ENCODE measurements around the gene LARP4B. TPM values are rescaled to one million over a fixed set of nuclear protein-coding genes. Genes with fewer than 3 reads are reported as not detected.

The LARP4B gene
- total and polyA plus RNA-seq, 2 donors (not counting 3 experiments of a cell fraction or from before 2014, with no cell fraction given): 27.4 to 101 TPM

- H3K4me3 ChIP-seq (replicated peaks in 1 of 3; ENCODE audit: insufficient read depth in 1 of 3, low read depth in 1 of 3, low read length in 3 of 3): no peak overlapping the region
- ChIA-PET CTCF (no interaction called here), POLR2A (no interaction called here)
- H4K20me1 ChIP-seq (replicated peaks; ENCODE audit: control insufficient read depth, extremely low read depth, insufficient read depth, low read length): no peaks in the 10 kb centered on the region
- no peak for TF ChIP-seq FOS (IDR thresholded peaks at IDR 0.05; ENCODE audit: borderline replicate concordance, insufficient read depth, low read length)
- no peak for TF ChIP-seq CTCF (IDR thresholded peaks at IDR 0.05; ENCODE audit: extremely low read depth in 1 of 2, insufficient read depth in 1 of 2, low read depth in 1 of 2, low read length in 2 of 2)
- TF ChIP-seq GATA2 (IDR thresholded peaks at IDR 0.05; ENCODE audit: insufficient read depth, insufficient read length, low read depth, low read length): no peak
- no peak overlapping the region for H3K4me2 ChIP-seq (ENCODE audit: insufficient read depth, low read length)
- no peaks in the 10 kb centered on the region for H3K27me3 ChIP-seq (ENCODE audit: control insufficient read depth in 2 of 2, insufficient read depth in 2 of 2, low read length in 2 of 2)
- FAIRE-seq (no peak), DNase-seq (ENCODE audit: low read depth, low spot score) (no peak)
- H3K4me1 ChIP-seq (ENCODE audit: control insufficient read depth, extremely low read depth, insufficient read depth, low read length): no peaks in the 10 kb centered on the region
- intact Hi-C loops (cut with micrococcal nuclease) (no loop called here), dilution Hi-C loops (cut with MboI; ENCODE audit: extremely low pct_ligation_motif_present, low sequenced_read_pairs) (no loop called here)
- BruUV-seq (replicated peaks): no TSS peak
- no peaks in the 10 kb centered on the region for H3K36me3 ChIP-seq (ENCODE audit: control insufficient read depth in 2 of 2, extremely low read depth in 1 of 2, insufficient read depth in 2 of 2, low read length in 2 of 2)
- H3K79me2 ChIP-seq (ENCODE audit: control insufficient read depth, insufficient read depth, low read length): no peaks in the 10 kb centered on the region
- no peaks in the 10 kb centered on the region for H3K9me3 ChIP-seq (replicated peaks; ENCODE audit: control insufficient read depth, insufficient read depth, low read length)
- no peak overlapping the region for H3K9ac ChIP-seq (replicated peaks; ENCODE audit: extremely low read depth, insufficient read depth, low read length)
- no peaks in the 10 kb centered on the region for H3K9me1 ChIP-seq (replicated peaks; ENCODE audit: control insufficient read depth, extremely low read depth, insufficient read depth, low read length)
- no peak overlapping the region for H3K27ac ChIP-seq (ENCODE audit: insufficient read depth, low read depth, low read length)
- no peak overlapping the region for H2AFZ ChIP-seq (ENCODE audit: low read depth, low read length)
These were observed 44.8 kb upstream of the LARP4B start for GRCh38 chr10:976316-976715.

DNA sequence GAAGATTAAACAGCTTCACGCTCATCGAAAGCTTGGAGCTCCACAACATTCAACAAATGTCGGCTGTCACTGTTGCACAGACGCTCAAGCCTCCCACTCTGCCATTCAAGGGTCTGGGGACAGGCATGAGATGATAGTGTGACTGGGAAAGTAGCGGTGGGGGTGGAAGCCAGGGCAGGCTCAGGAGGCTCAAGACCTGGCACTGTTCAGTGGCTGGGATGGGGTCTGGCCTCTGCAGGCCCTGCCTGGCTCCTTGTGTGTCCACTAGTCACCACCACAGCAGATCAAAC lies 43.2 kb upstream of the LARP4B start:
- ChIA-PET CTCF (interaction anchor here (1.4 kb wide), 1 partner anchor 13 kb away, joined by 3 read pairs; the partner anchor contains the start of gene GTPBP4), POLR2A (no interaction called here)
- no TSS peak for BruUV-seq (replicated peaks)
- intact Hi-C loops (cut with micrococcal nuclease) (no loop called here), dilution Hi-C loops (cut with MboI; ENCODE audit: extremely low pct_ligation_motif_present, low sequenced_read_pairs) (no loop called here)
- no peaks in the 10 kb centered on the region for H3K9me1 ChIP-seq (replicated peaks; ENCODE audit: control insufficient read depth, extremely low read depth, insufficient read depth, low read length)
- no peak overlapping the region for H3K4me2 ChIP-seq (ENCODE audit: insufficient read depth, low read length)
- H3K4me1 ChIP-seq (ENCODE audit: control insufficient read depth, extremely low read depth, insufficient read depth, low read length): no peaks in the 10 kb centered on the region
- DNase-seq (ENCODE audit: low read depth, low spot score) (no peak), FAIRE-seq (no peak)
- no peak overlapping the region for H3K4me3 ChIP-seq (replicated peaks in 1 of 3; ENCODE audit: insufficient read depth in 1 of 3, low read depth in 1 of 3, low read length in 3 of 3)
- no peak overlapping the region for H3K9ac ChIP-seq (replicated peaks; ENCODE audit: extremely low read depth, insufficient read depth, low read length)
- H2AFZ ChIP-seq (ENCODE audit: low read depth, low read length): no peak overlapping the region
- H3K27ac ChIP-seq (ENCODE audit: insufficient read depth, low read depth, low read length): no peak overlapping the region
- TF ChIP-seq MAX (IDR thresholded peaks at IDR 0.05; ENCODE audit: insufficient read depth, insufficient read length) (no peak), JUN (IDR thresholded peaks at IDR 0.05; ENCODE audit: borderline replicate concordance, insufficient read depth, insufficient read length, low read depth) (no peak), EZH2 (IDR thresholded peaks at IDR 0.05; ENCODE audit: borderline replicate concordance, low read depth, low read length, severe bottlenecking) (no peak), FOS (IDR thresholded peaks at IDR 0.05; ENCODE audit: borderline replicate concordance, insufficient read depth, low read length) (no peak), CTCF (IDR thresholded peaks at IDR 0.05; ENCODE audit: extremely low read depth in 1 of 2, insufficient read depth in 1 of 2, low read depth in 1 of 2, low read length in 2 of 2) (no peak), POLR2A (IDR thresholded peaks at IDR 0.05; ENCODE audit: low read depth, low read length) (no peak), POLR2AphosphoS5 (IDR thresholded peaks at IDR 0.05; ENCODE audit: insufficient read depth, low read depth, low read length) (no peak), GATA2 (IDR thresholded peaks at IDR 0.05; ENCODE audit: insufficient read depth, insufficient read length, low read depth, low read length) (no peak), MYC (IDR thresholded peaks at IDR 0.05; ENCODE audit: low read depth, low read length) (no peak)
- H3K36me3 ChIP-seq (ENCODE audit: control insufficient read depth in 2 of 2, extremely low read depth in 1 of 2, insufficient read depth in 2 of 2, low read length in 2 of 2): no peaks in the 10 kb centered on the region
- no peaks in the 10 kb centered on the region for H4K20me1 ChIP-seq (replicated peaks; ENCODE audit: control insufficient read depth, extremely low read depth, insufficient read depth, low read length)
- H3K9me3 ChIP-seq (replicated peaks; ENCODE audit: control insufficient read depth, insufficient read depth, low read length): no peaks in the 10 kb centered on the region
- H3K27me3 ChIP-seq (ENCODE audit: control insufficient read depth in 2 of 2, insufficient read depth in 2 of 2, low read length in 2 of 2): peaks cover 8 to 9% of the 10 kb centered on the region in 2 experiments
- H3K79me2 ChIP-seq (ENCODE audit: control insufficient read depth, insufficient read depth, low read length): no peaks in the 10 kb centered on the region

Measured in endothelial cell of umbilical vein (primary cell).